Ovary (tissue), 9 donors: ENCODE data around the gene DDX59. TPM values are rescaled to one million over a fixed set of nuclear protein-coding genes. Genes with fewer than 3 reads are reported as not detected.
"Not testable (repeated sequence)": the region's sequence is repeated elsewhere in the genome, so short reads cannot be mapped to it uniquely, and the experiment has no call there.

Experiments used
- DNase-seq, 5 donors: peaks; one replicate each; pipeline ENCODE4 v3.0.0-alpha.2; 2019 to 2020
- H3K27ac ChIP-seq, 2 donors: fragments of 200-600 bp; one replicate each; pipeline versions ENCODE4 v1.5.1 to v1.8.0; 2019 to 2022
- H3K27me3 ChIP-seq: fragments of 200-600 bp; one replicate; pipeline ENCODE4 v1.8.0; 2022
- H3K36me3 ChIP-seq: fragments of 200-600 bp; sonication (generic); one replicate; pipeline ENCODE4 v1.5.1; 2019
- H3K4me1 ChIP-seq: one replicate; pipeline ENCODE4 v1.8.1; 2013; ENCODE audit warnings: mild to moderate bottlenecking, moderate library complexity; ENCODE audit not compliant: insufficient read depth
- H3K4me3 ChIP-seq: fragments of 200-600 bp; sonication (generic); one replicate; pipeline ENCODE4 v1.5.1; 2017
- H3K9me3 ChIP-seq, 2 donors: fragments of 200-600 bp in 1 of 2; sonication (generic) in 1 of 2; one replicate each; pipeline versions ENCODE4 v1.5.1 to v1.8.1; 2013 to 2019; ENCODE audit warnings: mild to moderate bottlenecking in 1 of 2, moderate library complexity in 1 of 2
- CTCF ChIP-seq, 3 donors: fragments of 450-650 bp in 2 of 3; fragments of 200-600 bp in 1 of 3; IDR thresholded peaks; one replicate each; pipeline versions ENCODE4 v1.5.1 to v1.8.0; 2016 to 2022; ENCODE audit warnings: antibody characterized with exemption in 3 of 3, mild to moderate bottlenecking in 1 of 3
- EP300 ChIP-seq: sonication (generic); formaldehyde crosslinking; IDR thresholded peaks from one replicate; pipeline ENCODE4 v1.6.1; 2017; ENCODE audit warnings: antibody characterized with exemption
- POLR2A ChIP-seq: fragments of 450-650 bp; IDR thresholded peaks from one replicate; pipeline ENCODE4 v1.6.1; 2017; ENCODE audit warnings: antibody characterized with exemption, mild to moderate bottlenecking, moderate library complexity
- WGBS, 3 donors: extraction: QIAGEN DNeasy Blood & Tissue Kit in 1 of 3; methylation state at CpG; one replicate each; pipeline versions ENCODE4 v1.1.5 to v1.1.7; 2013 to 2017; 5-methylcytosine and 5-hydroxymethylcytosine counted together
- intact Hi-C, 4 donors: fragments of 100-400 bp; cut with DNase I; formaldehyde crosslinking; loops; one replicate each; pipeline versions ENCODE4 v1.11.0 to v1.15.1; 2022 to 2023
- polyA plus RNA-seq, 2 donors: library from polyadenylated mRNA; stranded (reverse); fragments of 200-250 nt in 1 of 2; fragments of 350-450 nt in 1 of 2; fragmentation: Illumina TruSeq in 1 of 2; extraction: RNeasy Lipid Tissue Mini Kit (QIAGEN cat#74804) in 1 of 2; gene quantifications; one replicate each; pipeline ENCODE4 v1.2.3, GENCODE V29; 2013 to 2014
- total RNA-seq, 7 donors: library from RNA; depleted of rRNA in 2 of 7; stranded (reverse); fragments of >200 nt in 2 of 7; fragmentation: NEBNext Ultra II Directional in 3 of 7; extraction: Animal tissue kit (Norgen Biotek cat#: 25700) in 3 of 7; gene quantifications; one replicate each; pipeline versions ENCODE4 v1.1.0 to v1.2.4, GENCODE V29; 2016 to 2023
- donor health status: DM: no; HTN: no; CAD: no; lungs with moderate emphysema.
- donor health status: DM: no; HTN: no; CAD: no.
- donor health status: Bipolar disorder and iron deficiency.
- donor health status: DM: yes; HTN: yes; CAD: no.
- donor health status: DM: no; HTN: no; CAD: no.
- donor health status: DM: yes; HTN: yes; CAD: no.

Gene DDX59
- total and polyA plus RNA-seq, 9 donors: 16.4 to 29.1 (median 19.5) TPM

GRCh38 chr1:200634261-200635122 is 35.2 kb downstream of the DDX59 start:
- WGBS, 3 donors: 42 to 44% (median 43%) methylated on average over 2 of the region's 2 CpGs
- no peak for DNase-seq
- Histone ChIP-seq H3K4me3 (no peak overlapping the region), H3K4me1 (no peaks in the 10 kb centered on the region), H3K36me3 (no peaks in the 10 kb centered on the region), H3K9me3 (no peaks in the 10 kb centered on the region), H3K27ac (no peak overlapping the region), H3K27me3 (no peaks in the 10 kb centered on the region)
- intact Hi-C loops: no loop called here
- no peak for TF ChIP-seq EP300
- TF ChIP-seq CTCF (IDR thresholded peaks at IDR 0.05): no peak
- no peak for TF ChIP-seq POLR2A

GRCh38 chr1:200631375-200631774 is 38.3 kb downstream of the DDX59 start:
- Histone ChIP-seq H3K27me3 (no peaks in the 10 kb centered on the region), H3K4me3 (no peak overlapping the region), H3K4me1 (no peaks in the 10 kb centered on the region), H3K36me3 (no peaks in the 10 kb centered on the region), H3K9me3 (no peaks in the 10 kb centered on the region), H3K27ac (no peak overlapping the region)
- 88 to 94% (median 90%) methylated on average over 1 of the region's 1 CpG for WGBS, 3 donors
- intact Hi-C loops: no loop called here
- DNase-seq: no peak
- TF ChIP-seq POLR2A (no peak), EP300 (no peak), CTCF (IDR thresholded peaks at IDR 0.05) (no peak)

- H3K9me3 ChIP-seq, H3K27ac ChIP-seq, H3K36me3 ChIP-seq, intact Hi-C loops, H3K27me3 ChIP-seq, H3K4me1 ChIP-seq, DNase-seq, H3K4me3 ChIP-seq: not testable (repeated sequence)
- 84 to 96% (median 96%) methylated on average over 8 of the region's 8 CpGs for WGBS, 3 donors
Measured at GRCh38 chr1:200630515-200630899, 39.2 kb downstream of the DDX59 start.

GRCh38 chr1:200629876-200630514 is 39.7 kb downstream of the DDX59 start:
- Histone ChIP-seq H3K4me3 (no peak overlapping the region), H3K27ac (no peak overlapping the region), H3K9me3 (no peaks in the 10 kb centered on the region), H3K4me1 (peaks cover 2% of the 10 kb centered on the region), H3K27me3 (no peaks in the 10 kb centered on the region), H3K36me3 (no peaks in the 10 kb centered on the region)
- DNase-seq: no peak
- intact Hi-C loops: loop anchor here in 1 of 4 donors (10.0 kb wide), 1 partner anchor 175 kb away; no protein-coding TSS in a partner anchor
- 84 to 91% (median 86%) methylated on average over 9 of the region's 9 CpGs for WGBS, 3 donors
- TF ChIP-seq POLR2A (no peak), CTCF (IDR thresholded peaks at IDR 0.05) (no peak), EP300 (no peak)
